AG04450 (cell line): ENCODE results near the gene PDE4D. TPM values are rescaled to one million over a fixed set of nuclear protein-coding genes. Genes with fewer than 3 reads are reported as not detected.

Source experiments
- CTCF ChIA-PET: fragments of 300-600, 350-600 bp; formaldehyde crosslinking; extraction: SDS; loops from one replicate; lab custom pipeline; 2022; ENCODE audit warnings: antibody characterized with exemption, inconsistent platforms; lab: Charles Lee
- POLR2A ChIA-PET: fragments of 350-600 bp; formaldehyde crosslinking; extraction: SDS; loops from one replicate; lab custom pipeline; 2021; ENCODE audit warnings: antibody characterized with exemption, inconsistent platforms; lab: Yijun Ruan, JAX
- DNase-seq: peaks from one replicate; pipeline ENCODE4 v3.0.0-alpha.2; 2011; ENCODE audit warnings: low read depth, low spot score
- H3K27ac ChIP-seq: one replicate; pipeline ENCODE4 v1.5.1; 2012; ENCODE audit warnings: low read depth, low read length, control low read depth
- H3K27me3 ChIP-seq: one replicate; pipeline ENCODE4 v1.6.0; 2012; ENCODE audit warnings: low read length; ENCODE audit not compliant: control insufficient read depth, insufficient read depth
- H3K4me3 ChIP-seq: 2 replicates; pipeline ENCODE4 v1.5.1; 2011; ENCODE audit warnings: mild to moderate bottlenecking, low read depth, low read length, control low read depth
- H3K9me3 ChIP-seq: 2 replicates; pipeline ENCODE4 v1.5.1; 2012; ENCODE audit warnings: low read length; ENCODE audit not compliant: control insufficient read depth, insufficient read depth
- CTCF ChIP-seq: IDR thresholded peaks from 2 replicates; pipeline ENCODE4 v1.5.1; 2011; ENCODE audit warnings: low read depth, low read length, control low read depth, inconsistent platforms
- polyA plus RNA-seq: library from polyadenylated mRNA; depleted of rRNA; stranded (reverse); fragments of >200 nt; gene quantifications from 2 replicates; pipeline ENCODE4 v1.2.3, GENCODE V29; 2011

PDE4D gene
- polyA plus RNA-seq, 1 experiment: 12.0 TPM

GRCh38 chr5:59728356-59728755, 165.2 kb downstream of the PDE4D start:
- H3K27me3 ChIP-seq: no peaks in the 10 kb centered on the region
- TF ChIP-seq CTCF: no peak
- DNase-seq: no peak
- H3K4me3 ChIP-seq: no peak overlapping the region
- ChIA-PET POLR2A (no interaction called here), CTCF (no interaction called here)
- no peaks in the 10 kb centered on the region for H3K9me3 ChIP-seq
- no peak overlapping the region for H3K27ac ChIP-seq

GRCh38 chr5:59727186-59727585, 166.3 kb downstream of the PDE4D start:
- POLR2A ChIA-PET: no interaction called here
- H3K27ac ChIP-seq: no peak overlapping the region
- no peaks in the 10 kb centered on the region for H3K27me3 ChIP-seq
- no peaks in the 10 kb centered on the region for H3K9me3 ChIP-seq
- CTCF ChIA-PET: no interaction called here
- no peak for TF ChIP-seq CTCF
- DNase-seq: no peak
- no peak overlapping the region for H3K4me3 ChIP-seq

- CTCF ChIA-PET: interaction anchor here (0.8 to 2.1 kb wide), 5 partner anchors 14 to 358 kb away, joined by 3 to 6 read pairs (median 4); no protein-coding TSS in a partner anchor
- POLR2A ChIA-PET: no interaction called here
- Histone ChIP-seq H3K27ac (no peak overlapping the region), H3K4me3 (no peak overlapping the region), H3K9me3 (no peaks in the 10 kb centered on the region), H3K27me3 (no peaks in the 10 kb centered on the region)
- no peak for TF ChIP-seq CTCF
- no peak for DNase-seq
Observed at GRCh38 chr5:59725392-59725767, 168.1 kb downstream of the PDE4D start.

GRCh38 chr5:59724482-59725391, 168.8 kb downstream of the PDE4D start:
- no peak overlapping the region for H3K27ac ChIP-seq
- CTCF ChIA-PET: interaction anchor here (0.6 to 2.1 kb wide), 6 partner anchors 14 to 343 kb away, joined by 3 to 11 read pairs (median 6); no protein-coding TSS in a partner anchor
- peak; percentile 11 for DNase-seq

More at GRCh38 chr5:59724482-59725391, 168.8 kb downstream of the PDE4D start:
- peak; percentile 71 for TF ChIP-seq CTCF
- Histone ChIP-seq H3K4me3 (no peak overlapping the region), H3K27me3 (no peaks in the 10 kb centered on the region), H3K9me3 (no peaks in the 10 kb centered on the region)
- POLR2A ChIA-PET: no interaction called here
